Stimulated activated effector memory CD8-positive, alpha-beta T cell treated with anti-CD3 and anti-CD28 coated beads, Interleukin-12 subunit alpha, Interleukin-12 subunit beta, amount 100 ng/mL, for 72 hours (primary cell): ENCODE results near the gene THUMPD1.
"Not testable (repeated sequence)": the region's sequence is repeated elsewhere in the genome, so short reads cannot be mapped to it uniquely, and the experiment has no call there.

Experiments used
- ATAC-seq: fragments of 150-1000 bp; cut with Tn5 transposase; 2 replicates; pipeline ENCODE4 v1.10.0; 2021
- DNase-seq, 2 donors: peaks; one replicate each; pipeline ENCODE4 v3.0.0; 2021 to 2022; ENCODE audit warnings: low spot score in 2 of 2
- H3K27ac Mint-ChIP-seq: one replicate; pipeline ENCODE4 v1.8.0; 2022; ENCODE audit warnings: mild to moderate bottlenecking, mixed read lengths
- H3K36me3 Mint-ChIP-seq: one replicate; pipeline ENCODE4 v1.8.0; 2022; ENCODE audit warnings: mild to moderate bottlenecking, mixed read lengths
- H3K4me1 Mint-ChIP-seq: one replicate; pipeline ENCODE4 v1.8.0; 2022; ENCODE audit warnings: mixed read lengths
- H3K4me3 Mint-ChIP-seq: one replicate; pipeline ENCODE4 v1.8.0; 2022; ENCODE audit warnings: mild to moderate bottlenecking, mixed read lengths
- H3K9me3 Mint-ChIP-seq: one replicate; pipeline ENCODE4 v1.8.0; 2022; ENCODE audit warnings: mixed read lengths

The THUMPD1 gene

DNA sequence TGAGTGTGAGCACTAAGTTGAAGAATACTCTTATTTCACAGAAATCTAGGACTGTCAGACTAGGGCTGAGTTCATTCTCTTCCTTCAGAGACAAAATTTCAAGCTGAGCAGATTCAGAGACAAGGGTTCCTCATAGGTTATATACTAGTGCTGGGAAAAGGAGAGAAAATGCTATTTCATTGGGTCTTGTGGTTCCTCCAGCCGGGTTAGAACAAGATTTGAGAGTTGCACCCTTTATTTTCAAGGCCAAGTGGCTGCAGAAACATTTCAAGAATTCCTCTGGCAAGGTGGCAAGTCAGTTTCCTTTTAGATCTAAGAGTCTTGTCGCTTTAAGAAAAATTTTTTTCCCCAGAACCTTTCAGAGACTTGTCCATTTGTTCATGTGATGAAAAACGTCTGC lies 6.8 kb downstream of the THUMPD1 start:
- H3K27ac Mint-ChIP-seq = peak overlapping the region; percentile 74
- ATAC-seq = no peak
- DNase-seq = no peak
- H3K4me3 Mint-ChIP-seq = no peak overlapping the region
- H3K36me3 Mint-ChIP-seq = peaks cover 61% of the 10 kb centered on the region
- H3K9me3 Mint-ChIP-seq = no peaks in the 10 kb centered on the region
- peaks cover 6% of the 10 kb centered on the region for H3K4me1 Mint-ChIP-seq

DNA sequence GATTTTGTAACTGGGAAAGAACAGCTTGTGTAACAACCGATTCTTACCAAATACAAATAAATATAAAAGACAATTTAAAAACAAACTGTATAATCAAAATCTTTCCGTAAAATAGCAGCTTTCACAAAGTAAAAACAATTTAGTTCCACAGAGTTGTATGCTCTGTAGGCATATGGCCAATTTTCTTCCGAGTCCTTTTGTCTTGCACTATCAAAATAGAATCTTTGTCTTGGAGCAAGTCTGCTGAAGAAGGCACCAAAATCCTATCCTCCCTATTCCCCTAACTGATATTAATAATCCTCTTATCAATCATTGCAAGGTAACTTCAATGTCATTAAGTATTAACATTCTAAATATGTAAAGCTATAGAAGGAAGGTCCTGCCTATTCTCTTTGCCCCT lies 7.6 kb downstream of the THUMPD1 start:
- no peak for ATAC-seq
- Mint-ChIP-seq H3K27ac (peak overlapping the region; percentile 30), H3K9me3 (no peaks in the 10 kb centered on the region), H3K4me3 (no peak overlapping the region), H3K36me3 (peaks cover 57% of the 10 kb centered on the region), H3K4me1 (peaks cover 6% of the 10 kb centered on the region)
- DNase-seq = no peak

DNA sequence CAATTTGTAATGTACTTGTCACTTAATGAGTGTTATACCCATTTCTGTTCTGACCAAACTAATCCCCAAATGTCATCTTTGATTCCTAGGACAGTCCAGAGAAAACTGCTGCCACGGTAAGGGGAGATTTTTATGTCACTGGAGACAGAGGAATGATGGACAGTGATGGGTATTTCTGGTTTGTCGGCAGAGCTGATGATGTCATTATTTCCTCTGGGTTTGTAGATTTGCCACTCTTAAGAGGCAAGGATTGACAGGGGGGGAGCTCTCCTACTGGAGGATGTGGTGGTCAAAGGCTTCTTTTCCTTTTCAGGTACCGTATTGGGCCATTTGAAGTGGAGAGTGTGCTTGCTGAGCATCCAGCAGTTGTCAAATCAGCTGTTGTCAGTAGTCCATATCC lies 12.5 kb downstream of the THUMPD1 start:
- H3K9me3 Mint-ChIP-seq = no peaks in the 10 kb centered on the region
- H3K27ac Mint-ChIP-seq = no peak overlapping the region
- ATAC-seq (no peak), DNase-seq (no peak)
- no peaks in the 10 kb centered on the region for H3K4me1 Mint-ChIP-seq
- no peak overlapping the region for H3K4me3 Mint-ChIP-seq
- peaks cover 7% of the 10 kb centered on the region for H3K36me3 Mint-ChIP-seq

DNA sequence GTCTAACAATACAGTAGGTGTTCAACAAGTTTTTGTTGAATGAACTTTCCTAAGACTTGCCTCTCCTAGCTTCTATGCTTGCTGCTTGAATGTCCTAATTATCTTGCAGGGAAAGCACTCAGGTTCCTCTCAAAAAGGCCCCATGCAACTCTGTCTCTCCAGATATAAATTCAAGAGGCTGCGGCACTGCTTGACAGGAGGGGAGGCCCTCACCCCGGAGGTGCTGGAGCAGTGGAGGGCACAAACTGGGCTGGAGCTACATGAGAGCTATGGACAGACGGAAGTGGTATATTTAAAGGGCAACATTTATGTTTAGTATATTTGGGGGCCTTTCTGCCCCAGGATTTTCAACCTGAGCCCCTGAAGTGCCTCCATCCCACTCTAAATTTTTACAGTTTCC lies 14.4 kb downstream of the THUMPD1 start:
- Mint-ChIP-seq H3K4me1 (no peaks in the 10 kb centered on the region), H3K9me3 (no peaks in the 10 kb centered on the region), H3K4me3 (no peak overlapping the region), H3K27ac (no peak overlapping the region), H3K36me3 (no peaks in the 10 kb centered on the region)
- no peak for ATAC-seq
- no peak for DNase-seq

DNA sequence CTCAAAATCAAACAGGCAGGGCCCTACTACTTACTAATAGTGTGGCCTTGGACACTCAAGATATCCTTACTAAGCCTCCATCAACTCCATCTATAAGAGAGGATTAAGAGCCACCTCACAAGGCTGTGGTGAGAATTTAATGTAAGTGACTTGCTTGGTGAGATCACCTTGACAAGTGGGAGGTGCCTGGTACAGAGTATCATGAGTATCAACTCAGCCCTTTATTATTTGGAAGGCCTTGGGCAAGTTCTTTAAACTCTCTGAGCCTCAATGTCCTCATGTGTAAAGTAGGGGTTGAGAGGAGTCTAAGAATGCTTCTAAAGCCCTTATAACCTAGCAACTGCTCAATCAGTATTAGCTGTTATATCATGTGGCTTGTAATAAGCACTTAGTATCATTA lies 15.0 kb downstream of the THUMPD1 start:
- no peaks in the 10 kb centered on the region for H3K4me1 Mint-ChIP-seq
- ATAC-seq (no peak), DNase-seq (no peak)
- H3K36me3 Mint-ChIP-seq = no peaks in the 10 kb centered on the region
- H3K4me3 Mint-ChIP-seq = no peak overlapping the region
- no peak overlapping the region for H3K27ac Mint-ChIP-seq
- H3K9me3 Mint-ChIP-seq = no peaks in the 10 kb centered on the region

DNA sequence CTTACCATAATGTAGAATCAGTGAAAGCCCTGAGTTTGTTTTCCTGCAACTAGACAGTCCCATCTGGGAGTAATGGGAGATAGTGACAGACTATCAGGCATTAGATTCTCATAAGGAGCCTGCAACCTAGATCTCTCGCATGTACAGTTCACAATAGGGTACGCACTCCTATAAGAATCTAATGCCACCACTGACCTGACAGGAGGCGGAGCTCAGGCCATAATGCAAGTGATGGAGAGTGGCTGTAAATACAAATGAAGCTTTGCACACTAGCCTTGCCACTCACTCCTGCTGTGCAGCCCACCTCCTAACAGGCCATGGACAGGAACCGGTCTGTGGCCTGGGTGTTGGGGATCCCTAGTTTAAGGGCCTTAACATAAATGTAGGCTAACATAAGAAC lies 21.4 kb downstream of the THUMPD1 start:
- Mint-ChIP-seq H3K4me1 (no peaks in the 10 kb centered on the region), H3K27ac (no peak overlapping the region), H3K9me3 (no peaks in the 10 kb centered on the region), H3K4me3 (no peak overlapping the region), H3K36me3 (no peaks in the 10 kb centered on the region)
- DNase-seq (no peak), ATAC-seq (no peak)

DNA sequence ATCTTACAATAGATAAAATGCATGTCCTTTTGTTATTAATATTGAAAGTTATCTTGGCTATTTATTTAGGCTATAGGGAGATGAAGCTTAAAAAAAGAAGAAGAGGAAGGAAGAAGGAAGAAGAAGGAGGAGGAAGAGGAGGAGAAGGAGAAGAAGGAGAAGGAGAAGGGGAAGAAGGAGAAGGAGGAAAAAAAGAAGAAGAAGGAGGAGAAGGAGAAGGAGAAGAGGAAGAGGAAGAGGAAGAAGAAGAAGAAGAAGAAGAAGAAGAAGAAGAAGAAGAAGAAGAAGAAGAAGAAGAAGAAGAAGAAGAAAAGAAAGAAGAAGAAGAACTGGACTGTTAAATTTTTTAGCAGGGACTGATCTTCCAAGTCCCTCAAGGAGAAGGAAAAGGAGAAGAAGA lies 23.9 kb downstream of the THUMPD1 start:
- ATAC-seq, H3K9me3 Mint-ChIP-seq, H3K27ac Mint-ChIP-seq, H3K4me3 Mint-ChIP-seq, H3K4me1 Mint-ChIP-seq, DNase-seq, H3K36me3 Mint-ChIP-seq: not testable (repeated sequence)

DNA sequence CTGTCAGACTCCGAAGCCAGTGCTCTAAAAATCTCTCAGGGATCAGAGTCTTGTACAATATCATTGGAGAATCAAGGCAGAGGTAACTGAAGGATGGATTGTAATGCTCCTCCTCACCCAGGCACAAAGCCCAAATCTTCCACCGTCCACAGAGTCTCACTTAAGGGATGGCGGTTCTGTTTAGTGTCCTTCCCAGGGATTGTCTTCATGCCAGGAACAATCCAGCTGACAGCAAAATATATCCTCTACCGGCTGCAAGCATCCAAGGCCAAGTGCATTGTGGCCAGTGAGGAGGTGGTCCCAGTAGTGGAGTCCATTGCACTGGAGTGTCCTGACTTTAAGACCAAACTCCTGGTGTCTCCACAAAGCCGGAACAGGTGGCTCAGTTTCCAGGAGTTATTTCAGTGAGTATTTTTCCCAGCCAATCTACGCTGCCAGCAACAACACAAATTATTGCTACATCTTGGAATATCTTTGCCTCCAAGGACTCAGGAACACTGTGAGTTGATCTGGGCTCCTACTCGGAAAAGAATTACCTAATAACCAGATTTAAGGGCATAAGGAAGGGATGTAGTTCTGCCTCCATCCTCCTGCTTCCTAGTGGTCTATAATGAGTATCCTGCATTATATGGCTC lies 30.2 kb downstream of the THUMPD1 start:
- Mint-ChIP-seq H3K27ac (no peak overlapping the region), H3K36me3 (no peaks in the 10 kb centered on the region), H3K4me1 (no peaks in the 10 kb centered on the region), H3K4me3 (no peak overlapping the region), H3K9me3 (no peaks in the 10 kb centered on the region)
- no peak for DNase-seq
- no peak for ATAC-seq

DNA sequence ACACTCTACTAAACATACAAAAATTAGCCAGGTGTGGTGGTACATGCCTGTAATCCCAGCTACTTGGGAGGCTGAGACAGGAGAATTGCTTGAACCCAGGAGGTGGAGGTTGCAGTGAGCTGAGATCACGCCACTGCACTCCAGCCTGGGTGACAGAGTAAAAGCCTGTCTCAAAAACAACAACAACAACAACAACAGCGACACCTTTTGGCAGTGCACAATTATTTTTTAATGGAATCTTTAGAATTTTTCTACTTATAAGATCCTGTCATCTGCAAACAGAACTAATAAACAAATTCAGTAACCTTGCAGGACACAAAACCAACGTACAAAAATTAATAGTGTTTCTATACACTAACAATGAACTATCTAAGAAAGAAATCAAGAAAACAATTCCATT lies 33.5 kb downstream of the THUMPD1 start:
- not testable (repeated sequence) for ATAC-seq, H3K9me3 Mint-ChIP-seq, H3K4me3 Mint-ChIP-seq, H3K36me3 Mint-ChIP-seq, H3K4me1 Mint-ChIP-seq, DNase-seq, H3K27ac Mint-ChIP-seq

DNA sequence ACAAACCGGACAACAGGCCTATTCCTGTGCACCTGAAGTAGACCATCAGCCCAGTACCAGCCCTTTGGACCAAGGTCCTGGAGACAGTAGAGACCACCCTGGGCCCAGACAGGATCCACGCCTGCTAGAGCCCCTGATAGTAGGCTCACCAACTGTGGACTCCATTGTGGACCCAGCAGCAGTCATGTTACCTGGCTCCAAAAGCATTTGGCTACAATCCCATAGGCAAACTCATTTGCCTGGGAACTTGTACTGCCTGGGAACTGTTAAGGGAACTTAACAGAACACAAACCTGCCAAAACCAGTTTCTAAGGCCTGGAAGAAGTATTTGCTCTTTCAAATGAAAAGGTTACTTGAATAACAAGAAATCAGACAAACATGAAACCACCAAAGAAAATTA lies 34.2 kb downstream of the THUMPD1 start:
- DNase-seq = no peak
- H3K27ac Mint-ChIP-seq = no peak overlapping the region
- H3K36me3 Mint-ChIP-seq = no peaks in the 10 kb centered on the region
- no peaks in the 10 kb centered on the region for H3K4me1 Mint-ChIP-seq
- H3K4me3 Mint-ChIP-seq = no peak overlapping the region
- H3K9me3 Mint-ChIP-seq = no peaks in the 10 kb centered on the region
- ATAC-seq = no peak

DNA sequence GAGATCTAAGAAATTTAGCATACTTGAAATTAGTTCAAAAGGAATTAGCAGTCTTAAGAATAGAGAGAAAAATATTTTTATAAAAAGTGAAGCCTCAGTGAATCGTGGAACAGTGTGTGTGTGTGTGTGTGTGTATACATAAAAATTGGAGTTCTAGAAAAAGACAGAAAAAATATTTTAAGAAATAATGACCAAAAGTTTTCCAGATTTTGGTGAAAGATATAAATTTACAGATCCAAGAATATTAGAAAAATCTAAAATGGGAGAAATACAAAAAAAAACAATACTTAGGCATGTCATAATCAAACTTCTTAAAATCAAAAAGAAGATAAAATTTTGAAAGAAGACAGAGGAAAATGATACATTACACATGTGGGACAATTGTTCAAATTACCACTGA lies 35.6 kb downstream of the THUMPD1 start:
- not testable (repeated sequence) for H3K4me1 Mint-ChIP-seq, DNase-seq, H3K36me3 Mint-ChIP-seq, H3K27ac Mint-ChIP-seq, H3K9me3 Mint-ChIP-seq, H3K4me3 Mint-ChIP-seq, ATAC-seq

DNA sequence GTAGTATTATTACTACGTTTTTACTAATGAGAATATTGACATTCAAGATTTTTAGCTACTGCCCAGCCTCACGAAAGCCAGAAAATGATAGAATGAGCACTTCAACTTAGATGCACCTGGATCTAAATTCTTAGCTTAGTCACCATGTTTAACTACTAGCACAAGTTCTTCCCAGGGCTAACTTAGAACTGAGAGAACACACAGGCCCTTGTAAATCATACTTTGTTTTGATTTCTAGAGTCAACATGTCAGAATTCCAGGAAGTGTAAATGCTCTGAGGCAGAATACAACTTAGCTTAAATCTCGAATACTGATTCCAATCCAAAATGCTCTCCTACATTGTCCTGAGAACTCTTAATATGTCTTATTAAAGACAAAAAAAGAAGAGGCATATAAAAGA lies 37.3 kb downstream of the THUMPD1 start:
- H3K4me3 Mint-ChIP-seq = no peak overlapping the region
- no peak overlapping the region for H3K27ac Mint-ChIP-seq

DNA sequence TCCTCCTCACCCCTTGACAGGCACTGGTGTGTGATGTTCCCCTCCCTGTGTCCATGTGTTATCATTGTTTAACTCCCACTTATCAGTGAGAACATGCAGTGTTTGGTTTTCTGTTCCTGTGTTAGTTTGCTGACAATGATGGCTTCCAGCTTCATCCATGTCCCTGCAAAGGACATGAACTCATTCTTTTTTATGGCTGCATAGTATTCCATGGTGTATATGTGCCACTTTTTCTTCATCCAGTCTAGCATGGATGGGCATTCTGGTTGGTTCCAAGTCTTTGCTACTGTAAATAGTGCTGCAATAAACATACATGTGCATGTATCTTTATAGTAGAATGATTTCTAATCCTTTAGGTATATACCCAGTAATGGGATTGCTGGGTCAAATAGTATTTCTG lies 39.9 kb downstream of the THUMPD1 start:
- not testable (repeated sequence) for DNase-seq, H3K4me1 Mint-ChIP-seq, H3K36me3 Mint-ChIP-seq, H3K9me3 Mint-ChIP-seq, ATAC-seq, H3K4me3 Mint-ChIP-seq, H3K27ac Mint-ChIP-seq

More for the DNA sequence above, 37.3 kb downstream of the THUMPD1 start:
- no peaks in the 10 kb centered on the region for H3K36me3 Mint-ChIP-seq
- no peak for ATAC-seq
- H3K9me3 Mint-ChIP-seq = no peaks in the 10 kb centered on the region
- no peak for DNase-seq
- H3K4me1 Mint-ChIP-seq = no peaks in the 10 kb centered on the region

DNA sequence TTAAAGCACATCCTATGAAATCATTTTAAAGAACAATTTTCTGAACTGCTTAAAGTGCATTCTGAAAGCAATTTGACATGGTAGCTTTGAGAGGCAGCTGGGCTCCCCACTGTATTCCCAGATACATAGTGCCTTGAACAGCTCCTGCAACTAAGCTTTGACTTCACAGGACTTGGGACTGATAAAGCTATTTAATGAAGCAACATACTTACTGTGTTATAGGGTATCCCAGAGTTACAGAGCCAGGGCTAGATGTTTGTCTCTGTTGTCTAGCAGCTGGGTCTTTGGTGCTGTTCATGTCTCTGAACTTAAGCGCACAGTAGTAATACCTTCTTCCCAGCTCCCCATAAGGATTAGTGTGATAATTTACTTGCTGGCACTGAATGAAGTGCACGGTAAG lies 45.0 kb downstream of the THUMPD1 start:
- no peaks in the 10 kb centered on the region for H3K9me3 Mint-ChIP-seq
- no peak for DNase-seq
- H3K27ac Mint-ChIP-seq = no peak overlapping the region
- no peaks in the 10 kb centered on the region for H3K36me3 Mint-ChIP-seq
- H3K4me3 Mint-ChIP-seq = no peak overlapping the region
- no peaks in the 10 kb centered on the region for H3K4me1 Mint-ChIP-seq
- no peak for ATAC-seq

DNA sequence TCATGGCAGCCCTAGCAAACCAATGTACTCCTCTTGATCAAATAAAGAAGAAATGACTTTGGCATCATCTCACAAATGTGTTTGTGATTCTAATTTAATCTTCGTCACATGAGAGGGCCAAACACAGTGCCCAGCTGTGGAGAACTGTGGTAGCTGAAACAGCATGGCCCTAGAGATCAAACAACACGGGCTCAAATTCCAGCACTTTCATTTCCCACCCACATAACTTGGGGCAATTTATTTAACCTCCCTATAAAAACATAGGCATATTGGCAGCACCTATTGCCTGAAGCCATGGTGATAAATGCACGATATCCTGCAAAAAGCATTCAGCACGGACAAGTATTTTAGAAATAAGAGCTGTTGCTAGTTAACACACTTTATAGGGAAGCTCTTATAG lies 46.6 kb downstream of the THUMPD1 start:
- H3K9me3 Mint-ChIP-seq = no peaks in the 10 kb centered on the region
- no peak for ATAC-seq
- no peak overlapping the region for H3K27ac Mint-ChIP-seq

DNA sequence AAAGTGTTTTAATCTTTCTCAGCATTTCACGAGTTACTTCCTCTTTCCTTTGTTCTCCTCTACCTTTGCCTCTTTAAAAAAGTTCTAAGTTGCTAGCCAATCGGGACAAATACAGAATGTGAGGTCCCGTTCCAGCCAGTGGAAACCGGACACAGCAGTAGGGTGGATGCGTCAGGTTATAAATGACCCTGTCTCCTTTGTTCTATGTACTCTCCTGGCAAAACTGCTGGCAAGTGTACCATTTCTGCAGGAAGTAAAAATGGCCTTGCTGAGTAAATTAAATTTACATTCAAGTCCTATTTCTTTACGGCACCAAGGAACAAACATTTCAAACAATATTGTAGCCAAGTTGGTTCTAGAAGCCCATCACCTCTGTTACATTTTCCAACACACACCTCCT lies 47.5 kb downstream of the THUMPD1 start:
- not testable (repeated sequence) for H3K27ac Mint-ChIP-seq, ATAC-seq, H3K36me3 Mint-ChIP-seq, H3K4me3 Mint-ChIP-seq, DNase-seq, H3K9me3 Mint-ChIP-seq, H3K4me1 Mint-ChIP-seq

More for the DNA sequence above, 46.6 kb downstream of the THUMPD1 start:
- Mint-ChIP-seq H3K4me3 (no peak overlapping the region), H3K4me1 (no peaks in the 10 kb centered on the region), H3K36me3 (no peaks in the 10 kb centered on the region)
- no peak for DNase-seq

DNA sequence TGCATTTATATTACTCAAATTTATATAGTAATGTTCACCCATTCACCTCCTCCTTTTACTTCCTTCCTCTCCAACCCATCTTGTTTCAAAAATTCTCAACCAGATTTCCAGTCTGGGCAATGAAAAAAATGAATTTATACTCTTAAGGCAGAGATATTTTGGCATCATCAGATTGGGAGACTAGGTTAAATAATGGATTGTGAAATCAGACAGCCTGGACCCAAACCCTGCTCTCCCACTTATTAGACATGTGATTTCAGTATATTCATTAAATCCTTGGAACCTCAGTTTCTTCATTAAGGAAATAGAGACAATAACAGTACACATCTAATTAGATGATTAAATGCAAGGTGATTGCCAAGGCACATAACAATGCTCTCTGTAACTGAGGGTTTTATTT lies 52.0 kb downstream of the THUMPD1 start:
- Mint-ChIP-seq H3K4me1 (no peaks in the 10 kb centered on the region), H3K4me3 (no peak overlapping the region), H3K9me3 (no peaks in the 10 kb centered on the region), H3K27ac (no peak overlapping the region), H3K36me3 (no peaks in the 10 kb centered on the region)
- no peak for DNase-seq
- no peak for ATAC-seq
